ENCODE data around the gene GRIK2. TPM values are rescaled to one million over a fixed set of nuclear protein-coding genes. Genes with fewer than 3 reads are reported as not detected.
"Not testable (repeated sequence)": the region's sequence is repeated elsewhere in the genome, so short reads cannot be mapped to it uniquely, and the experiment has no call there.

GRIK2 gene
- polyA plus RNA-seq (2011; rRNA removed) (10.6 and 12.8 TPM in 2 replicates), polyA minus RNA-seq (2011; rRNA and poly(A)+ RNA removed) (36.1 and 45.0 TPM in 2 replicates)

DNA sequence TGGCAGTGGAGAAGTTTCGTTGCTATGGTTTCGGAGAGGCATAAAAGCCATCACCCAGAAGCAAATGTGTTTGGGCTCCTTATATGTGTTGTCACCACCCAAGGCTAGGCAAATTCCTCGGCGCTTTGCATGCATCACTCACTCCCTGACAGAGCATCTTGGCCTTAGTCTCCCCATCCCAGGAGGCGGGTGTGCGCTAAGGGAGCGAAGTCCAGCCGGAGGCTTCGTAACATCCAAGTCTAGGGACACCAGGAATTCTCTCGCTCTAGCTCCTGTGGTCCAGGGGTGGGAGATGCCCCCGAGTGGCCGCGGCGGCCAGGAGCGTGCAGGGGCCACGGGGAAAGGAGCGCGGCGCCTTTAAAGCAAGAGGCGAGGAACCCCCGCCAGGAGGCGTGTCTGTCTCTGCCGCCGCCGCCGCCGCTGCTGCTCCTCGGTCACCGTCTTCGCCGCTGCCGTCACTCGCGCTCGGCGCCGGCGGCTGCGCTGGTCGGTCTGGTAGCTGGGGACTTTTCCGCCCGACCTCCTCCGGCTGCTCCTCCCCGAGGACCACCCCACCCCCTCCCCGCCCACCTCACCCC lies at the start of gene GRIK2:
Gene GRIK2, plus strand, starts transcription at position 458 of the 578 bp plus-strand sequence.
- Histone ChIP-seq H3K9me3 (ENCODE audit: control insufficient read depth, insufficient read depth, low read length) (no peaks in the 10 kb centered on the region), H3K27ac (ENCODE audit: low read depth, low read length) (no peak within 1 kb of the TSS), H3K27me3 (ENCODE audit: control insufficient read depth, insufficient read depth, low read length) (no peaks in the 10 kb centered on the region), H3K4me3 (ENCODE audit: low read depth, low read length) (peak within 1 kb of the TSS; percentile 69)
- no peak for DNase-seq (ENCODE audit: low read depth, low spot score)
- CTCF ChIA-PET: interaction anchor here (0.6 to 1.8 kb wide), 6 partner anchors 14 to 596 kb away, joined by 3 to 6 read pairs (median 4); no protein-coding TSS in a partner anchor
- POLR2A ChIA-PET: no interaction called here
- TF ChIP-seq, protein P1, sequence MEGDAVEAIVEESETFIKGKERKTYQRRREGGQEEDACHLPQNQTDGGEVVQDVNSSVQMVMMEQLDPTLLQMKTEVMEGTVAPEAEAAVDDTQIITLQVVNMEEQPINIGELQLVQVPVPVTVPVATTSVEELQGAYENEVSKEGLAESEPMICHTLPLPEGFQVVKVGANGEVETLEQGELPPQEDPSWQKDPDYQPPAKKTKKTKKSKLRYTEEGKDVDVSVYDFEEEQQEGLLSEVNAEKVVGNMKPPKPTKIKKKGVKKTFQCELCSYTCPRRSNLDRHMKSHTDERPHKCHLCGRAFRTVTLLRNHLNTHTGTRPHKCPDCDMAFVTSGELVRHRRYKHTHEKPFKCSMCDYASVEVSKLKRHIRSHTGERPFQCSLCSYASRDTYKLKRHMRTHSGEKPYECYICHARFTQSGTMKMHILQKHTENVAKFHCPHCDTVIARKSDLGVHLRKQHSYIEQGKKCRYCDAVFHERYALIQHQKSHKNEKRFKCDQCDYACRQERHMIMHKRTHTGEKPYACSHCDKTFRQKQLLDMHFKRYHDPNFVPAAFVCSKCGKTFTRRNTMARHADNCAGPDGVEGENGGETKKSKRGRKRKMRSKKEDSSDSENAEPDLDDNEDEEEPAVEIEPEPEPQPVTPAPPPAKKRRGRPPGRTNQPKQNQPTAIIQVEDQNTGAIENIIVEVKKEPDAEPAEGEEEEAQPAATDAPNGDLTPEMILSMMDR (IDR thresholded peaks at IDR 0.05; ENCODE audit: low read depth, low read length): peak; percentile 54

DNA sequence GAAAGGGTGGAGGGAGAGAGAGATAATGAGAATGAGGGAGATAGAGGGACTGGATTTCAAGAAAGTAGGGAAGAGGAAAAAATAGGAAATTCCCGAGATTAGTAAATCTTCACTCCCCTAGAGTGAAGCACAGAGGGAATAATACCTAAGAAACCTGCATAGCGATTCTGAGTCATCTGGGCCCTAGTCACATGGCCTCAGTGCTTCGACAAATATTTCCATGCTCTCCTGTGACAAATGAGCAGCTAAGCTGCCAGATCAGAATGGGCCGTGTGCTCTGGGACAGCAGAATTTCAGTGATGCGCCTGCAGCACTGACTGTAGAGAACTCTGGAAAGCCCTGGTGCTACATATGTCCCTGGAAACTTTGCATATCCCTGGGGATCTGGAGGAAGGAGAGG lies 48.6 kb upstream of the GRIK2 start:
- H3K27ac ChIP-seq (ENCODE audit: low read depth, low read length): no peak overlapping the region
- TF ChIP-seq, protein P1 (IDR thresholded peaks at IDR 0.05; ENCODE audit: low read depth, low read length): no peak
- ChIA-PET POLR2A (no interaction called here), CTCF (no interaction called here)
- DNase-seq (ENCODE audit: low read depth, low spot score): no peak
- no peak overlapping the region for H3K4me3 ChIP-seq (ENCODE audit: low read depth, low read length)
- no peaks in the 10 kb centered on the region for H3K9me3 ChIP-seq (ENCODE audit: control insufficient read depth, insufficient read depth, low read length)
- no peaks in the 10 kb centered on the region for H3K27me3 ChIP-seq (ENCODE audit: control insufficient read depth, insufficient read depth, low read length)

DNA sequence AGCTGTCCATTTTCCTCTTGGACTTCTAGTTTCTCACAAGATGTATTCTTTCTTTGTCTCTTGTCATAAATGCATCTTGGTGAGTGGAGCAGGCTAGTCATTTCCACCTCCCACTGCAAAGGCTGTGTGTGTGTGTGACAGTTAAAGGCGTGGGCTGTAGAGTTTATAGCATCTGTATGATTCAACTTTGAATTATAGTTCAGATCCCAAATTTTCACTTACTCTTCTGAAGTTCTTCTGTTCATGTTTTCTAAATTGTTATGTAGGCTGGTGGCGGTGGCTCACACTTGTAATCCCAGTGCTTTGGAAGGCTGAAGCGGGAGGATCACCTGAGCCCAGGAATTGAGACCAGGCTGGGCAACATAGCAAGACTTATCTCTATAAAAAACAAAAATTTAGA lies 44.7 kb upstream of the GRIK2 start:
- TF ChIP-seq, protein P1 (IDR thresholded peaks at IDR 0.05; ENCODE audit: low read depth, low read length): no peak
- ChIA-PET CTCF (no interaction called here), POLR2A (no interaction called here)
- H3K9me3 ChIP-seq (ENCODE audit: control insufficient read depth, insufficient read depth, low read length): no peaks in the 10 kb centered on the region
- no peak overlapping the region for H3K4me3 ChIP-seq (ENCODE audit: low read depth, low read length)
- DNase-seq (ENCODE audit: low read depth, low spot score): no peak
- H3K27ac ChIP-seq (ENCODE audit: low read depth, low read length): no peak overlapping the region
- no peaks in the 10 kb centered on the region for H3K27me3 ChIP-seq (ENCODE audit: control insufficient read depth, insufficient read depth, low read length)

DNA sequence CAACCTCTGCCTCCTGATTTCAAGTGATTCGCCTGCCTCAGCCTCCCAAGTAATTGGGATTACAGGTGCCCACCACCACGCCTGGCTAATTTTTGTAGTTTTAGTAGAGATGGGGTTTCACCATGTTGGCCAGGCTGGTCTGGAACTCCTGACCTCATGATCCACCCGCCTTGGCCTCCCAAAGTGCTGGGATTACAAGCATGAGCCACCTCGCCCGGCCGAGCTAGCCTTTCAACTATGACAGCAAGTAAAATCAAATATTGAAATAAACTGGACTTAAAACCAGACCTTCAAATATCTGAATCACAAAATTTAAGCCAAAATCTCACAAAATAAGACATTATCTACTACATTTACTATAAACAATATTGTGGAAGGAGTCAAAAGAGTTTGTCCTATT lies 42.9 kb upstream of the GRIK2 start:
- H3K9me3 ChIP-seq (ENCODE audit: control insufficient read depth, insufficient read depth, low read length); H3K27ac ChIP-seq (ENCODE audit: low read depth, low read length); H3K27me3 ChIP-seq (ENCODE audit: control insufficient read depth, insufficient read depth, low read length); H3K4me3 ChIP-seq (ENCODE audit: low read depth, low read length); POLR2A ChIA-PET; DNase-seq (ENCODE audit: low read depth, low spot score); CTCF ChIA-PET: not testable (repeated sequence)

DNA sequence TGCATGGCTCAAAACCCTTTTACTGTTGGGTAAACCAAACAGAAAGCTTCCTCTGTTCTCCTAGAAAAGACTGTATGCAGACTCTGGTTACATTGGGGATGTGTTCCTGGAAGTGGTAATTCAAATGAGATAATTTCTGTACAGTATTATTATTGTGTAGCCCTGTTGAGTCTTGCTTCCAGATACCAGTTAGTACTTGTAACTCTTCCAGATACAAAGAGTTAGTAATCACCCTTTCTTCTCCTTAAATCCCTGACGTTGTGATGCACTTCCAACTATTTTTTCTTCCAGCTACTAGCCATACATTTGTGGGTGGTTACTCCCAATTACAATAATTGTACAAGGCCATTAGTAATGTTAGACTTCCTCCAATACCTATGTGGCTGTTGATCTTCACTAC lies 42.3 kb upstream of the GRIK2 start:
- ChIA-PET CTCF (no interaction called here), POLR2A (no interaction called here)
- TF ChIP-seq, protein P1 (IDR thresholded peaks at IDR 0.05; ENCODE audit: low read depth, low read length): no peak
- H3K27ac ChIP-seq (ENCODE audit: low read depth, low read length): no peak overlapping the region
- no peak for DNase-seq (ENCODE audit: low read depth, low spot score)
- no peaks in the 10 kb centered on the region for H3K9me3 ChIP-seq (ENCODE audit: control insufficient read depth, insufficient read depth, low read length)
- no peaks in the 10 kb centered on the region for H3K27me3 ChIP-seq (ENCODE audit: control insufficient read depth, insufficient read depth, low read length)
- H3K4me3 ChIP-seq (ENCODE audit: low read depth, low read length): no peak overlapping the region
